ENCODE measurements around the gene APBA1. TPM values are rescaled to one million over a fixed set of nuclear protein-coding genes. Genes with fewer than 3 reads are reported as not detected.

The APBA1 gene
- total RNA-seq, 1 donor from 2014 or later: 3.4 TPM

GRCh38 chr9:69465473-69465872 lies 206.7 kb downstream of the APBA1 start:
- H3K4me1 ChIP-seq: peaks cover 13% of the 10 kb centered on the region
- no peaks in the 10 kb centered on the region for H3K9me3 ChIP-seq (ENCODE audit: low read depth)
- H3K36me3 ChIP-seq: no peaks in the 10 kb centered on the region
- no peak overlapping the region for H3K27ac ChIP-seq
- H3K9me3 Mint-ChIP-seq: no peaks in the 10 kb centered on the region
- H3K36me3 Mint-ChIP-seq: no peaks in the 10 kb centered on the region
- no peaks in the 10 kb centered on the region for H4K20me1 ChIP-seq (ENCODE audit: low read depth)
- peaks cover 10% of the 10 kb centered on the region for H3K4me1 Mint-ChIP-seq
- H3K79me2 ChIP-seq (ENCODE audit: low read depth): no peaks in the 10 kb centered on the region
- H3K27me3 Mint-ChIP-seq (ENCODE audit: insufficient read depth, low read depth): peaks cover 4% of the 10 kb centered on the region
- no peak overlapping the region for H3K9ac ChIP-seq
- H3F3A ChIP-seq (ENCODE audit: low read depth): no peaks in the 10 kb centered on the region
- no peak overlapping the region for H3K4me3 ChIP-seq
- no peak overlapping the region for H3K4me3 Mint-ChIP-seq
- no peaks in the 10 kb centered on the region for H3K27me3 ChIP-seq
- no peak overlapping the region for H3K27ac Mint-ChIP-seq
- H3K4me2 ChIP-seq: no peak overlapping the region
- no peak for TF ChIP-seq EZH2phosphoT487 (IDR thresholded peaks at IDR 0.05)
- no peak for TF ChIP-seq CTCF (IDR thresholded peaks at IDR 0.05)
- TF ChIP-seq EZH2 (IDR thresholded peaks at IDR 0.05): no peak
- no peak for DNase-seq (ENCODE audit: low spot score)
- no peak overlapping the region for H2AFZ ChIP-seq (replicated peaks)

GRCh38 chr9:69463497-69464068 lies 208.6 kb downstream of the APBA1 start:
- no peaks in the 10 kb centered on the region for H3K79me2 ChIP-seq (ENCODE audit: low read depth)
- H3K36me3 ChIP-seq: no peaks in the 10 kb centered on the region
- DNase-seq (ENCODE audit: low spot score): peak; percentile 25
- no peaks in the 10 kb centered on the region for H3F3A ChIP-seq (ENCODE audit: low read depth)
- no peak overlapping the region for H3K4me3 ChIP-seq
- H3K27me3 Mint-ChIP-seq (ENCODE audit: insufficient read depth, low read depth): peaks cover 4% of the 10 kb centered on the region
- H2AFZ ChIP-seq (replicated peaks): no peak overlapping the region
- no peaks in the 10 kb centered on the region for H3K27me3 ChIP-seq
- H3K4me1 ChIP-seq: peaks cover 13% of the 10 kb centered on the region
- peak overlapping the region; percentile 21 for H3K4me2 ChIP-seq
- H3K27ac Mint-ChIP-seq: peak overlapping the region; percentile 59
- TF ChIP-seq EZH2 (IDR thresholded peaks at IDR 0.05) (no peak), EZH2phosphoT487 (IDR thresholded peaks at IDR 0.05) (no peak), CTCF (IDR thresholded peaks at IDR 0.05) (no peak)
- no peaks in the 10 kb centered on the region for H3K9me3 ChIP-seq (ENCODE audit: low read depth)
- no peak overlapping the region for H3K9ac ChIP-seq
- H3K27ac ChIP-seq: no peak overlapping the region
- no peaks in the 10 kb centered on the region for H4K20me1 ChIP-seq (ENCODE audit: low read depth)
- H3K36me3 Mint-ChIP-seq: no peaks in the 10 kb centered on the region
- no peaks in the 10 kb centered on the region for H3K9me3 Mint-ChIP-seq
- H3K4me3 Mint-ChIP-seq: peak overlapping the region; percentile 8
- H3K4me1 Mint-ChIP-seq: peaks cover 16% of the 10 kb centered on the region

GRCh38 chr9:69462394-69462793 lies 209.8 kb downstream of the APBA1 start:
- no peaks in the 10 kb centered on the region for H3K9me3 Mint-ChIP-seq
- no peaks in the 10 kb centered on the region for H4K20me1 ChIP-seq (ENCODE audit: low read depth)

More at GRCh38 chr9:69462394-69462793, 209.8 kb downstream of the APBA1 start:
- Histone ChIP-seq H2AFZ (replicated peaks) (no peak overlapping the region), H3K4me3 (no peak overlapping the region), H3K36me3 (no peaks in the 10 kb centered on the region), H3K27me3 (no peaks in the 10 kb centered on the region), H3K27ac (no peak overlapping the region), H3K4me1 (peaks cover 13% of the 10 kb centered on the region), H3K9me3 (ENCODE audit: low read depth) (no peaks in the 10 kb centered on the region), H3K4me2 (no peak overlapping the region), H3K9ac (no peak overlapping the region), H3F3A (ENCODE audit: low read depth) (no peaks in the 10 kb centered on the region), H3K79me2 (ENCODE audit: low read depth) (no peaks in the 10 kb centered on the region)
- H3K4me3 Mint-ChIP-seq: no peak overlapping the region
- H3K4me1 Mint-ChIP-seq: peaks cover 16% of the 10 kb centered on the region
- H3K27me3 Mint-ChIP-seq (ENCODE audit: insufficient read depth, low read depth): peaks cover 4% of the 10 kb centered on the region
- no peak for DNase-seq (ENCODE audit: low spot score)
- no peak overlapping the region for H3K27ac Mint-ChIP-seq
- no peaks in the 10 kb centered on the region for H3K36me3 Mint-ChIP-seq
- TF ChIP-seq EZH2phosphoT487 (IDR thresholded peaks at IDR 0.05) (no peak), CTCF (IDR thresholded peaks at IDR 0.05) (no peak), EZH2 (IDR thresholded peaks at IDR 0.05) (no peak)

All from neural progenitor cell (in vitro differentiated cells).